Activated naive CD4-positive, alpha-beta T cell treated with anti-CD3 and anti-CD28 coated beads, Interleukin-2, amount 50 U/mL, for 16 hours (primary cell): ENCODE data around the gene MKRN1.
A peak's percentile ranks its signal among the peaks of the same experiment; 100 is the strongest.
"Not testable (repeated sequence)": the region's sequence is repeated elsewhere in the genome, so short reads cannot be mapped to it uniquely, and the experiment has no call there.

Experiments
- DNase-seq: peaks from one replicate; pipeline ENCODE4 v3.0.0-alpha.2; 2020

Gene MKRN1

DNA sequence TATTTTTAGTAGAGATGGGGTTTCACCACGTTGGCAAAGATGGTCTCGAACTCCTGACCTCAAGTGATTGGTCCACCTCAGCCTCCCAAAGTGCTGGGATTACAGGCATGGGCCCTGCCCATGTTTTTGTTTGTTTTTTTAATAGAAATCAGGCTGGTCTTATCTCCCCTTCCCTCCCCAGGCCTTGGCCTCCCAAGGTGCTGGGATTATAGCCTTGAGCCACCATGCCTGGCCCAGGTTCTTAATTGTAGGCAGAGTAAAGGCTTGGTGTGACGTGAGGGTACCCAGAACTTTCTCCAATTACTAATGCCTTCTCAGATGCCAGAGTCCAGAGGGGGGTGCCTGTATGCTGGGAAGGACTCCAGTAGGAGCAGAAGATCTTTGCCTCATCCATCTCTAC lies 5.2 kb upstream of the MKRN1 start:
- DNase-seq, result no peak

DNA sequence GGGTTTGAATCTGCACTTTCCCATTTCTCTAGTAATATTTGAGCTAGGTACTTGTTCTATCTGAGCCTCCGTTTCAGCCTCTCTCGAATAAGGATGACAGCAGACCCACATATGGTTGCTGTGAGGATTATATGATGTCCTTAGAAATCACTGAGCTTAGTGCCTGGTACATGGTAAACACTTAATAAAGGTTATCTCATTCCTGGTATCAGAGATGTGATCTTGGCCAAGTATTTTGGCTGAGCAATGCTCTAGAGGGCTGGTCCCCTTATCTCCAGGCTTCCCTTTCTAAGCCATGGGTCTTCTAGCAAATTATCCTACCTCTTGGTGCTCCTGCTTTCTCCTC lies 407 bp upstream of the MKRN1 start:
- no peak for DNase-seq

DNA sequence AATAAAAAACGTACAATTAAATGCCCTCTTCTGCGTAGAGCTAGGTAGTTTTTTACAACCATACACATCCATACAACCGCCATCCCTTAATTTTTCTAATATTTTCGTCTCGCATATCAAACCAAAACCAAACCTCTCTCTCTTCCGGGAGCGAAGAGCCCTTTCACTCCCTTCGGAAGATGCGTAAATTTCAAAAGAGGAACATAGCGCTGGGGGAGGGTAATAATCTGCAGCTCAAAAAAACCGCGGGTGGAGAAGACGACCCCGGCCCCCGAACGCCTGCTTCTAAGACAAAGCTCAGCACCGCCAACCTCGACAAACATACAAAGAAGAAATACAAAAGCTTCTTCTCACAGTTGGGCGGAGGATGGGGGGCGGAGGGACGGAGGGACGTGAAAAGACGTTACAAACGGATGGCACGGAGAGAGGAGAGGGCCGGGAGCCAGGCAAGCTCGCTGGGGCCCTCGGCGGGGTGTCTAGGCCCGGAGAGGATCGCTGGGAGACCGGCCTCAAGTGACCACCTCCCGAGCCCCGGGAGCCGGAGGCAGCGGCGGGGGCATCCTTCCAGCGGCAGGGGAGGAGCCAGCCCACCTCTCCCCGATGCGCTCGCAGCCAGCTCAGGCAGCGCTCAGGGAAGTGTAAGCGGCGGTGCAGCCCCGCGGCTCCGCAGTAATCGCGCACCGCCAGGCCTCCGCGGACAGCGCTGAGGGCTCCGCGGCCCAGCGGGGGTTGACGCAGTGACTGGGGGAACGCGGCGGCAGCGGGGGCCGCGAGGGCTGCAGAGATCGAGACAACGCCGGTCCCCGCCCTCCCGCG lies 851 bp downstream of the MKRN1 start:
- DNase-seq, result peak; percentile 52

DNA sequence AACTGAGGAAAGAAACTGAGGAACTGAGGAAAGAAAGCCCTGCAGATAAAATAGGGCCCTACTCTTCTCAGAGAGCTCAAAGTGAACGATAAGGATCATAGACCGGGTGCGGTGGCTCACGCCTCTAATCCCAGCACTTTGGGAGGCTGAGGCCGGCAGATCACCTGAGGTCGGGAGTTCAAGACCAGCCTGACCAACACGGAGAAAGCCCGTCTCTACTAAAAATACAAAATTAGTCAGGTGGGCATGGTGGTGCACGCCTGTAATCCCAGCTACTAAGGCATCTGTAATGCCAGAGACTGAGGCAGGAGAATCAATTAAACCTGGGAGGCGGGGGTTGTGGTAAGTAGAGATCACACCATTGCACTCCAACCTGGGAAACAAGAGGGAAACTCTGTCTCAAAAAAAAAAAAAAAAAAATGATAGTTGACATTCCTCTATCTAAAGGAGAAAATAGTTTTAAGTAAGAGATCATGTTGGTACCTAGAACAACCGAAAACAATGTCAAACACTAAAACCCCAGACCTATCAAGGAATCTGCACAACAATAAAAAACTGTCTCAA lies 2.5 kb downstream of the MKRN1 start:
- DNase-seq, result no peak

DNA sequence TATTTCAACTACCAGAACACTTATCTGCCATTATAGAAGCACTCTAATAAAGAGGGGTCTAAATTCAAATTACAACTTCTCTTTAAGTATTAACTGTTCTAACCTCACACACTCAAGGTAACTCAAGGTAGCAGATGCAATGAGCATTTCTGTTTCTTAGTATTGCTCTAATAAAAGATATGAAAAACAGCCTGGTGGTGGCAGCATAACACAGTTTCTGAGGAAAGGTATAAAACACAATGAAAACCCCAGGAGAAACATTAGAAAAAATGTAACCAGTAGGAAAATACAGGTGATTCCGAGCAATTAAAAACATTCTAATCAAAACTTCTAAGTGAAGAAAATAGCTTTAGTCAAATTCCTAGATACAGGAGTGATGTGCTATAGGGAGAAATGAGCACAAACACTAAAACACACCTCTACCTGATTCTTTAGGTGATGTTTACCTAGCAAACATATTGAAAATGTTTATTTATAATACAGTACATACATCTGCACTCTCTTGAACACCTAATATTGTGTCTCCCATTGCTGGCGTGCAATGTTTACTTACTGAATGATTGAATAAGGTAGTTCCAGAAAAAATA lies 3.5 kb downstream of the MKRN1 start:
- peak; percentile 49 for DNase-seq

DNA sequence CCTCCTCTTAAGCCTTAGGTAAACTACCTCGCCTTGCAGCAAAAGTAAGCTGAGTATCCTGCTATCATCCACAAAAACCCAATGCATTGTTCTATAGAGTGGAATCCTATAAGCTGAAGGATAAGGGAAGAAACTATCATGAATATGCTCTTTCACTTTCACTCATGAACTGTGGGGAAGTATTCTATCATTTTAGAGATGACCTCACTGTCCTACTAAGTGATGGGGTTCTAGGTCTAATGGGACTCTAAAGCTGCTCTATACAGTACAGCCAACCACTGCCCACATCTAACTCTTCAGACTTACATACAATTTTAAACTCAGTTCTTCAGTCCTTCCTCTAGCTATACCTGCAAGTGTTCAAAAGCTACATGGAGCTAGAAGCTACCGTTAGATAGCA lies 16.2 kb downstream of the MKRN1 start:
- no peak for DNase-seq

DNA sequence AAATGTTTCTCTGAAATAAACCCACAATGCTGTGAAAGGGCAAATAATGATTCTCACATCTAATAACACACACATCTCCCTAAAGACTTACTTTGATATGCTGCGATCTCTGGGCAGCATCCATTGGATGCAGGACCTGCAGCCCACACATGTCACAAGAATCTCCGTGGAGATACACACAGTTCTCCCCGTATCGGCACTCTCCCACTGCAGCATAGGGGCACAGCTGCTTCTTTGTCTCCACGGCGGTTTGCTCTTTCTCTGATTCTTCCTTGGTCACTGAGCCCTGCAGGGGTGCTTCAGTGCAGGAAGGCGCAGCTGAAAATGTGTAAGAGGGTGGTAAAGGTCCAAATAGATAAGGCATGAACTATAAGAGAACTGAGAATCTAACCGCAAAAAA lies 20.4 kb downstream of the MKRN1 start:
- DNase-seq, result no peak

DNA sequence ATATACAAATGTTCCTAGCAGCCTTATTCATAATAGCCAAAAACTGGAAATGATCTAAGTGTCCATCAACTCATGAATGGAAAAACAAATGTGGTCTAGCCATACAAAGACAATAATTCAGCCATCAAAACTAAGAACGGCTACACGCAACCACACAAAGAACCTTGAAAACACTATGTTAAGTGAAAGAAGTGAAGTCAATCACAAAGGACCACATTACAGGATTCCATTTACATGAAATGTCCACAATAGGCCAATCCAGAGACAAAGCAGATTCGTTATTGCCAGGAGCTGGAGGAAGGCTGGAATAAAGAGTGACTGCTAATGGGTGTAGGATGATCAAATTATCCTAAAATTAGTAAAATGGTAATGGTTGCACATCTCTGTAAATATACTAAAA lies 21.1 kb downstream of the MKRN1 start:
- no peak for DNase-seq

DNA sequence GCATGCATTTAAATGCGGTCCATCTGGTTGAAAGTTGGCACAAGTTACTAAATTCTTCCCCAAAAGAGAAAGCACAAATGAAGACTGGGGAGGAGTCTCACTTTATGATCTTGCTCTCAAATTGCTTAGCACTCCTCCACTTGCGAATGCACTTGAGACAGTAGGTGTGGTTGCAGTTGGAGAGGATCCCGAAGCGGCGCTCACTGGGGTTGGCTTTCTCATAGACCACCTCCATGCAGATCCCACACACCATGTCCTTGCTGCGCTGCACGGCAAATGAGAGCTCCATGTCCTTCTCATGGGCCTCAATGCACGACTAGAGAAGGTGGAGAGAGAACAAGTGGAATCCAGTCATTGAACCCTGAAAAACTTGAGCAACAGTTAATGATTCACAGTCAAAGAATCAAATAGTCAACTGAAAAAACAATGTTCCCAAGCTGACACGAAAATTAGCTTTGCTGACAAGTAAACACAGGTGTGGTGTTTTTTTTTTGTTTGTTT lies 22.7 kb downstream of the MKRN1 start:
- DNase-seq, result no peak

DNA sequence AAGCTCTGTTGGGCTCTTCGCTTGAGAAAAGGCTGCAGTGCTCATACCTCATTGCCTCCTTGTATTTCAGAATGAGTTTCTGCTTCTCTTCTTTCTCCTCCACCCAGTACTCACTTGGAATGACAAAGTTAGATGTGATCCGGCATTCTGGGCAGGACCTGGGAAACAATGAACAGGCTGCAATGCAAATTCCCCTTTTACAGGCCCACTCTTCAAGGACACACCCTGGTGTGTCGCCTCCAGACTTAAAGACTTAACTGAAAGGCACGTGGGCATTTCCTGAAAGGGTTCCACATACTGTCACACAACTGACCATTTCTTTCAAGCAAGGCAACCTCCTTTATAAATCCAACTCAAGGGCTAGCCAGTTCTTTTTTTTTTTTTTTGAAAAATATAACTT lies 23.6 kb downstream of the MKRN1 start:
- DNase-seq, result no peak

DNA sequence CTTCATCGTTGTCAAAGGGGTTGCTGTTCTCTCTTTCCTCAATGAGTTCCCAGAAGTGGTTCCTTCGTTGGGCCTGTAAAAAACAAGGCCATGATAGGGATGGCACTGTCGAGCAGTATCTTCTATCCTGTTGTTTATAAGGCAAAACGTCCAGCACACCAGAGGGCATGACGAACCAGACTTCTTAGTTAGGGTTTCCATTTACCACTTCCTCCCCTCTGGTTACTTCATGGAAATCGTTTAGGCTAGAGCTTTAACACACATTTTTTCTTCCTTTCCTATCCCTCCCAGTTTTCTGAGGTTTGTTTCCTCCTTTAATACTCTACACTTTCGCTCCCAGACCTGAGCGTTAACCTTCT lies 24.7 kb downstream of the MKRN1 start:
- no peak for DNase-seq

DNA sequence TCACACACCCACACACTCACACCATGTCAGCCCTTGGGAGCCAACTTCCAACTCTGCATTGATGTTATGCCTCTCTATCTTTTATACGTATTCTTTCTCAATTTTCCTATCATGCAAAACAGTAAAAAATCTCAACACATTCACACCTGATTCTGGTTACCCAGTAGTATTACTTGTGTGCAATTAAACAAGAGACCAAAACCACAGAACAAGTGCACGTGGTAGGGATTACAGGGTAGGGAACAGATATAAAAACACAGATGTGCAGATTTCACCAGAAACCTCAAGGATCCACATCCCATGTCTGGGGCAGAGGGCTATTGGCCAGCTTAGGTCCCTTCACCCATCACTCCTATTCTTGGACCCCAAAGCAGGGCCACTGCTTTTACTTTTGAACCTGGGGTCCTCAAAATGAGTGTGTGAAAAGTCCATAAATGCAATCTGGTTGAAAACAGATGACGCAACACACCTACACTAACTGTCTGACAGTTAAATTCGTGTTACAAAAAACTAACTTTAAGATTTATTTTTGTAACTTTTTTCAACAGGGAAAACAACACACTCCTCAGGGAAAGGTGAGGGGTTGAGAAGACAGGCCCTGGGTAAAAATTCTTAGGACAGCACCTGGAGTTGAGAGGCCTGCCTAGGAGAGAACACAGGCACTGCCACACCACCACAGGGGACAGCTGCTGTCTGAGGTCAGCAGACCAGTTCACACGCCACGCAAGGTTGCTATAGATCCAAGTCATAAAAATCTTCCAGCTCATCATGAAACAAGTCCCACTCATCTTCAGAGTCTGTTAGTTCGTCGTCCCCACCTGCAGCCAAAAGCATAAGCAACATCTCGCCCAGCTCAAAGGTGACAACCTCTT lies 25.3 kb downstream of the MKRN1 start:
- not testable (repeated sequence) for DNase-seq

DNA sequence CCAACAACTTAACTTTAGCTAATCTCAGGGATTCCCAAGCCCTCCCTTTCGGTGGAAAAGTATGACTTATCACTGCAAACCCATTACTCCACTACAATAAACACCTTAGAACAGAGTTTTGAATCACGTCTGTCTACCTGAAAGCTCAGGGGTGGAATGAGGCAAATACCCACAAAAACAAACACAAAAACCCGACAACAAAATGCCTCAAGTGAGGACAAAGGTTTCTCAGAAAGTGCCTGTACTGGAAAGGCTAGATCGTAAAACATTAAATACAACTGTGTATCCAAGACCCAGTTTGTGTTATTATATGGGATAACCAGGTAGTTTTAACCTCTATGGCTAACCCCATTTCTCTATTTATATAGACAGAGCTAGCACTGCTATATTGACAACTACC lies 26.0 kb downstream of the MKRN1 start:
- DNase-seq, result no peak

DNA sequence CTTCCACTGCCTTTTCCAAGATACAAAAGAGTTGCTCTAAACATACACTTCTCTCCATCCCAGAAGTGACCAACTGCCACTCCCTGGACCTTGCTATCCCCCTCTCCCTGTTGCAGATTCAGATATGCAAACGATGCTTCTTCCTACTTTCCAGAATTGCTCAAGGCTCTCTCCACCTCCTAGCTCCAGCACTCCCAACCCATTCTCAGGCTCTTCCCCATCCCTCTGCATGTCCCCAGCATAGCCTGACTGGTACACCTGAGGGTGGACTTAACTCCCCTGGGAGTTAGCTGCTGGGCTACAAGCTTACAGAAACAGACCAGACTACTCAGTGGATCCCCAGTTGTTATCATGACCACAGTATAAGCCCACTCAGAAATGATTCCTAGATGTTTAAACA lies 27.6 kb downstream of the MKRN1 start:
- DNase-seq, result no peak

DNA sequence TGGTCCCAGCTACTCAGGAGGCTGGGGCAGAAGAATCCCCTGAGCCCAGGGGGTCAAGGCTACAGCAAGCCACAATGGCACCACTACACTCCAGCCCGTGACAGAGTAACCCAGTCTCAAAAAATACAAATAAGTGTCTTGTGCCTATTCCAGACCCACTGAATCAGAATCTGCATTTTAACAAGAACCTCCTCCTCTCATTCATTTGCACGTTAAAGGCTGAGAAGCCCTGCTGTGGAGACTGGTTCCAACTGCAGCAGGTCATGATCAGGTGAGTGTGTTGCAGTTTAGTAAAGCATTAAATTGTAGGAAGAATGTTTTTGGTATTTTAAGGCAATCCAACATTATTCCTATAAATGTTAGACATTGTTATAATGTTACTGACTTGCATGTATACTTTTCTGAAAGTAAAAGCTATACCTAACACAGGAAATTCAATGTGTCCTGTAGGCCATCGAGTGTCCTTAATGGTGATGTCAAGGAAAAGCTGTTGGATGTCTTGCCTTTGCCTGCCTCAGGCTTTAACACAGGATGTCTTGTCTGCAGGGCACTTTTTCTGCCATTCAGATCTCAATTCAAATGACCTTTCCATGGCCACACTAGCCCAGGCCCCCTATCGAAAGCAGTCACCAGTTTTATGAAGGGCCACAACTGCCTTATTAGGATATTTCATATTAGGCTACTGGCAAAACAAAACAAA lies 30.4 kb downstream of the MKRN1 start:
- DNase-seq, result no peak

DNA sequence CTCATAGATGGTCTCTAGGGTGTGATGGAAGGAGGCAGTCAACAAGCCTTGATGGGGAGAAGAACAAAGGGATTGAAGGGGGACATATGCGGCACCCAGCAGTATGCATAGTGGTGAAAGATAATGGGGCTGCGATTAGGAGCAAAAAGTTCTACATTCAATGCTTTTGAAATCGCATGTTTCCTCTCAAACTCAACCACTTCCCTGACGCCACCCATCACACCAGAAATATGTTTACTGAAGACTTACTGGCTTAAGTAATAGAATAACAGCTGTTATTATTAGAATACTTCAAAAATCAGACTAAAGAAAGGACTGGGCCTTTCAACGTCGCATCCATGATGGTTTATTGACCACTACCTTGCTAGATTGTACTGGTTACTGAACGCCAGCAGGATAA lies 31.5 kb downstream of the MKRN1 start:
- DNase-seq, result no peak

DNA sequence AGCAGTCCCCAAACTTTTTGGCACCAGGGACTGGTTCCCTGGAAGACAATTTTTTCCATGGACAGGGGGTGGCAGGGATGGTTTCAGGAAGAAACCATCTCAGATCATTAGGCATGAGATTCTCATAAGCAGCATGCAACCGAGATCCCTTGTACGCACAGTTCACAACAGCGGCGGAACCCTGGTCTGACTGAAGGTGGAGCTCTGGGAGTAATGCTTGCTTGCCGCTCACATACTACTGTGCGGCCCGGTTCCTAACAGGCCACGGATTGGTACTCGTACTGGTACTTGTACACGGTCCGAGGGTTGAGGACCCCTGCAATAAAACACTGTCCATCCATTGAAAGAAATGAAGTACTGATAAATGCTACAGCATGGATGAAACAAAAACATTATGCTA lies 32.8 kb downstream of the MKRN1 start:
- no peak for DNase-seq

DNA sequence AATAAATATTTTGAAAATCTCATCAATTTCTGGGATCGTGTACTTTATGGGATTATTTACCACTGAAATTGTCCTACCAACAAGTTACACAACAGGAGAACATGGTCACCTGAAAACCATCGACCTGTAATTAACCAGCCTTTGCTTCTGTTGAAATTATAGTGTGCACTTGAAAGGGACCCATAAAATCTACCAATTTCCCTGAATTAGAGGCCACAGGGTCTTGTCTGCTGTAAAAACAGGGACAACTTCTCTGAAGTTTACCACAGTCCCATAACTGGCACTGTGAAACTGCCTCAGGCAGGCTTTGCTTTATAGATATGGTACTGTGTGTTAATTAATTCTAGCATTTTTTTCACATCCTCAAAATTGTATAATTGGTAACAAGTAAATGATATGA lies 37.8 kb downstream of the MKRN1 start:
- DNase-seq, result no peak

DNA sequence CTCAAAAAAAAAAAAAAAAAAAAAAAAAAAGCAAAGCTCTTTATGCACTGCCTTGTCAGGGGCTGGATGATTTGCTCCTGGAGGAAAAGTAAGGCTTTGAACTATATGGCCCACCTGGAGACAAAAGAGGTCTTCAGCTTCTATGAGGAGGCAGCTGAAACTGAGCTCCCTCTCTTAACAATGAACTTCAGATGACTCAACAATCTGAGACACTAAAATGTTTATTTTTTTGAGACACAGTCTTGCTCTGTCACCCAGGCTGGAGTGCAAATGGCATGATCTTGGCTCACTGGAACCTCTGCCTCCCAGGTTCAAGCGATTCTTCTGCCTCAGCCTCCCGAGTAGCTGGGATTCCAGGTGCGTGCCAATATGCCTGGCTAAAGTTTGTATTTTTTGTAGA lies 38.7 kb downstream of the MKRN1 start:
- DNase-seq, result no peak

DNA sequence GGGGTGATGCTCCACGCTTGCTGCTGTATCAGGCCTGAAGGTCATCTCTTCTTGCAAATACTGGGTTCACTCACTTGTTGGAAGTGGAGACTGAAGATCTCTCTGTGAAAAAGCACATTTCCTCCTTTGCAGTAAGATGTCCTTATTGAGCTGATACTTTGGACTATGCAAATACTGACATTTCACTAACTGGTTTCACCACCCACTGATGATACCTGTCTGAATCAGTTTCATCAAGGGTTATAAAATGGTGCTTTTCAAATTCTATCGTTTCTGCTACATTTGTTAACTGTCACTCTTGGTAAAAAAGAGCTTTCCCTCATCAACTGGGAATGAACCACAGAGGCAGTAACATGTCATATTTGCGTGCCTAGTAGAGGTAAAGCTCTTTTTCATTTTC lies 39.9 kb downstream of the MKRN1 start:
- no peak for DNase-seq

DNA sequence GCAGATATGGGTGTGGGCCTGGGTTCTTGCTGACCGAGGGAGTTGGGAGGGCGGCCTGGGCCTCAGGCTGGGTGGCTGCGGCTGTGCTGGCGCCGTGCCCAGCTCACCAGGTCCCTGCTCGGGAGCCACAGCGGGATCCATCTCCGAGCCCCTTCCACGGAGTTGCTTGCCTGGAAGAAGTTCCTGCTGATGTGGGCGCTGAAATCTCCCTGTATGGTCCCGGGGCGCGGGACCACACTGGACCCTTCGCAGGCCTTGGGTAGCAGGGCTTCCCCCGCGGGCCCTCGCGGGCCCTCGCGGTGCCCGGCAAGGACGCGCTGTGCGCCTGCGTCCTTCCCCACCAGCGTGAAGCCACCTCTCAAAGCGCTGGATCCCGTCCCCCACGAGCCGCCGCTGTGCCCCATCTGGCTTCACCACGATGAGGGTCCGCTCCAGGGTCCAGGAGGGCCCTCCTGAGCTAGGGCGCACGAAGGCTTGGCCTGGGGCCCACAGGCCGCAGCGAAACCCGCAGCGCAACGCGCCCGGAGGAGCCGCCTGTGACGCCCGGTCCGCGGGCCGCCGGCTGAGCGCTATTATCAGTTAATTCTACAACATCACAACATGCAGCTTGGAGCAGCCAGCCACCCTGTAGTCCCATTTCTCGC lies 43.9 kb downstream of the MKRN1 start:
- no peak for DNase-seq

DNA sequence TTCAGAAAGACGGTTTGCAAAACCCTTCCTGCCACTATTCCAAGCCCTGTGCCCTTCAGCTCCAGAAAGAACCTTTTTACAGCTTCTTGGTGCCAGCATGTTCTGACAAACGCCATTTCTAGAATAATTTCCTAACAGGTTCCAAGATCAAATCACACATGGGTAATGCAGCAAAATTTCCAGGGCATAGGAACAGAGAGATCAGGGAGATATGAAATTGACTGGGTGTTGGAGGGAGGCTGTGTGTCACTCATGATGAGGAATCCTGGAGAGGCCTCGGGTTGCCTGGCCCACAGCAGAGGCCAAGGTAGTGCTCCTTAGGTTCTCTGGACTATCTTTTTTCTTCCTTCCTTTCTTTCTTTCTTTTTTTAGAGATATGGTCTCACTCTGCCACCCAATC lies 45.9 kb downstream of the MKRN1 start:
- no peak for DNase-seq

DNA sequence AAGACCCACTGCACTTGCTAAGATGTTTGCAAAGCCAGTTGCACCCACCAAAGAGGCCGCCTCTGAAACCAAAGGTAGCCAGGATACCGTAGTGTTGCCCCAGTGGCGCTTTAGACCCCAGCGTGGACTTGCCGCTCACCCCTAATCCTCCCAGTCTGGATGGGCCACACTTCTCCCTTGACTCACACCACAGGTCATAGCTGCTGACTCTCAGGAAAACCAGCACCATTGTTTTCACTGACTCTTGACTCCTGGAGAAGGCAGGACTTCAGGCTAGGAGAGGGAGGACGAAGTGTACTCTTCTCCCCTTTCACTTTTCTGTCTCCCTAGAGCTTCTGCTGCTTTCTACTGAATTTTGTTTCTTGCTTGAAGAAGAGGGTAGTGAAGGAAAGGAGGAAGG lies 53.2 kb downstream of the MKRN1 start:
- no peak for DNase-seq
